NCI-H1436 treated with DMSO at 0.1 percent for 48 hours (cell line): ENCODE data around the gene PLCL1.

Experiments
- DNase-seq: peaks from one replicate; lab custom pipeline; 2025; lab: John Stamatoyannopoulos, UW

Gene PLCL1

DNA sequence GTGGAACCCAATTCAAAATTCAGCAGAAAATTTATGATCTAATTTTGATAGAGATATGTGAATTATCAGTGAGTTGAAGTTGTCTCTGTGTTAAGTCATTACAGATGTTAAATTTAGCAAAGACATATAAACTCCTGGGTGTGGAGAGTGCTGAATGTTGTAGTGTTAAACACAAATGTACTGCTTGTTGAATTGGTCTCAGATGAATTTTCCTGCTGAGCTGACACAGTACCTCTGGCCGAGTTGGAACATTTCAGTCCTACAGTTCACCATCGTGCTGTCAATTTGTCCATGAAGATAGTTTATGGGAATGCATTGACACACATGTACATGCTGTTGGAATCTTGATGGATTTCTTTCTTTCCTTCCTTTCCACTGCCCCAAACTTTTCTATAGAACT, 255.9 kb downstream of the PLCL1 start:
- no peak for DNase-seq

DNA sequence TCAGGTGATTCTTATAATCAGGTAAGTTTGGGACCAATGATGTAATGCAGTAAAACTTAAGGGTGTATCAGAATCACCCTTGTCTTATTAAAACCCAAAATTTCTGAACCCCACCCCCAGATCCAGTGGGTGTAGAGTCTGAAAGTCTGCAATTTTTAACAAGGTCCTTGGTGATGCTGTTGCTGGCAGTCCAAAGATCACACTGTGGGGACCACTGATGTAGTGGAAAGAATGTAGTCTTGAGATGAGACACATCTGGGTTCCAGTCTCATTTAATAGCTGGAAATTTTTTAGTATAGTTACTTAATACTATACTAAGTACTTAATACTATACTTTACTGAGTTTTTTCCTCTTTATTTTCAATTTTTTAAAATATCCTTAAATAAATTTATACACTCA, 258.4 kb downstream of the PLCL1 start:
- DNase-seq: no peak

DNA sequence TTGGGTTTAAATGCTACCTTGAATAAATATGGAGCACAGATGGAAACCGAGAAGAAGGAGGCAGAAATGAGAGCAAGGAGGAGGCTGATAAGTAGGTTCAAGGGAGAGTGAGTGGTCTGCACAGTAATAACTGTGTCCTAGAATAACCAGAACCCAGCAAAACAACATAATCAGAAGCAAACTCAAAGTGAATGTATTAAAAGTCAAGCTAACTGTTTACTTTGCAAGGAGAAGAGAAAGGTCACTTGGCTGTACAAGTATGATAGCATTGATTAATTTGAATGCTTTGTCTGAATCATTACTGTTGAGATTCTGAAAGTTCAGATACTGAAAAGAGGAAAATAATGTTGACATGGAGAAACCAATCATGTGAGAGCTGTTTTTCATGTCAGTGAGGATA, 258.8 kb downstream of the PLCL1 start:
- DNase-seq: no peak

GRCh38 chr2:198065322-198065721, 260.9 kb downstream of the PLCL1 start:
- no peak for DNase-seq

DNA sequence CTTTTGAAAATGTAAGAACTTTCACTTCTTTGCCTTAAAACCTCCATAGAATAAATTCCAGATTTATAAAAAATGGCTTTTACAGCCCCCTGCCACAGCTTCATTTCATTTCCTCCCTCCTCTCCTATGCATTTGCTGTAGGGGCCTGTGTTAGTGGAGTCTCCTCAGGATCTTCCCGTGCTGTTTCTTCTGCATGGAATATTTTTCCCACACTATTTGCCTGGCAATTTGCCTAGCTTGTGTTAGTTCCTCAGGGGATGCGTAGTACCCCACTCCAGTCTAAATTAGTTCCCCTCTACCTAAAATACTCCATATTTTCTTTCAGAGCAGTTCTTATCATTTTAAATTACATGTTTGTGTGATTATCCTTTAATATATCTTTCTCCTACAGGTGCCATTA, 262.2 kb downstream of the PLCL1 start:
- no peak for DNase-seq

DNA sequence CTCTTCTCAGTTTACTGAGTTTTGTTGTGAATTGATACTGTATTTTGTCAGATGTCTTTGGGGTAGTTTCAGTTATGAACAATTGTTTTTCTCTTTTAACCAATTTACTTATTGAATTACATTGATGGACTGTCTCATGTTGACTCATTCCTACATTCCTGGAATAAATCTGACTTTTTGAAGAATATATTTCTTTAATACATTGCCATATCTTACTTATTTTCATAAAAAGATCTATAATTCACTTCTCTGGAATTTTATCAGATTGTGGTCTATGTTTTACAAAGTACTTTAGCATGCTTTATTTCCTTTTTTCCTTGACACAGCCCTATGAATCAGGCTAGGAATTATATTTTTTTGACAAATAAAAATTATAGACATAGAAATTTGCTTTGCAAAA, 268.3 kb downstream of the PLCL1 start:
- no peak for DNase-seq

GRCh38 chr2:198073253-198073652, 268.9 kb downstream of the PLCL1 start:
- no peak for DNase-seq

DNA sequence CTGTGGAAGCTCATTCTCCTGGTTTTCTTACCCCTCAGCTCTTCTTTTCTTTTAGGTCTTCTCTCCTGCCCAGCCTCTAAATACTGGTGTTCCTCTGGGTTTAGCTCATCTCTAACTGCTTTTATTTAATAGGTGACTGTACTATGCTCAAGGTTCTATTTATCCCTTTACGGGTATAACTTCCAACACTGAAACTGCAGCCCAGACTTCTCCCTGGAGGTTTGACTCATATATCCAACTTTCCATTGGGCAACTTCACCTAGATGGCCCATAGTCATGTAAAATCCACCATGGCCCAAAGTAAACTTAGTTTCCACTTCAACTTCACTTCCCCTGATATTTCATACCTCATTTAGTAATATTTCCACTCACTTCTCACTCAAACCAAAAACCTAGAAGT, 273.1 kb downstream of the PLCL1 start:
- DNase-seq: no peak

DNA sequence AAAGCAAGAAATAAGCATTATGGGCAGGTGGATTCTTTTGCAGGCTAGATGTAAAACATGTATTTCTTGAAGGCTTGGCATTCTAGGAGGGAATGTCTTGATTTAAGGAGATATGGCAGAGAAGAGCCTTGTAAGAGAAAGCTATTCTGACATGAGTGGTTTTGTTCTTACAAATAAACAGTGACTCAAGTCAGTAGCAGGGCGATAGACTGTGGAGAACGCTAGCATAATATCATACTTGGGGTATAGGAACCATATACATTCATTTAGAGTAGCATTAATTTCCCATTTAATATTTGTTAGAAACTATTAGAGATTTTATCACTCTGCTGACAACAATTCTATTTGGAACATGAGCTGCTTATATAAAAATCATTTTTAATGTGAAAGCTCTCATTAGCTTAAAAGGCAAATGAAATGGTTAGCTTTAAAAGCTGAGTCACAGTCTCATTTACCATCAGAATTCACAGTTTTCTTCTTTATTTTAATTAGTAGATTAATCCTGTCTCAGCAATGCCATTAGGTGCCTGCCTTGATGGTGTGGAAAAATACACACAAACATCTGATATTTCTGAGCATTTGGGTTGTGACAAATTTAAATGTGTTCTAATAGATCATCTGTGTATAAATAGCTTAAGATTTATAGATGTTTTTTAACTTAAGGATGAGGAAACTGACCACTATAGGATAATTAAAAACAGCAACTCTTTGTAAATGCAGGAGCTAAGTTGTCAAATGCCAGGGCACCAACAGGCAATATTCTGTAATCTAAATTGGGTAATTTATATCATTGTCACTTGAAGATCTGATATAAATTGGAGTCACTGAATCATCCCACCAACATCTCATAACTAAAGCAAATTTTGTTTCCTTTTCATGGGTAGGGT, 276.7 kb downstream of the PLCL1 start:
- DNase-seq: no peak

DNA sequence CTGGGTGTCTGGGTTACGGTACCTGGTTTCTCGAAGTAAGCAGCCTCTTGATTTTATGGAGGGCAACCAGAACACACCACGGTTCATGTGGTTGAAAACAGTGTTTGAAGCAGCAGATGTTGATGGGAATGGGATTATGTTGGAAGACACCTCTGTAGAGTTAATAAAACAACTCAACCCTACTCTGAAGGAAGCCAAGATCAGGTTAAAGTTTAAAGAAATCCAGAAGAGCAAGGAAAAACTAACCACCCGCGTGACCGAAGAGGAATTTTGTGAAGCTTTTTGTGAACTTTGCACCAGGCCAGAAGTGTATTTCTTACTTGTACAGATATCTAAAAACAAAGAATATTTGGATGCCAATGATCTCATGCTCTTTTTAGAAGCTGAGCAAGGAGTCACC, 279.8 kb downstream of the PLCL1 start:
- no peak for DNase-seq

DNA sequence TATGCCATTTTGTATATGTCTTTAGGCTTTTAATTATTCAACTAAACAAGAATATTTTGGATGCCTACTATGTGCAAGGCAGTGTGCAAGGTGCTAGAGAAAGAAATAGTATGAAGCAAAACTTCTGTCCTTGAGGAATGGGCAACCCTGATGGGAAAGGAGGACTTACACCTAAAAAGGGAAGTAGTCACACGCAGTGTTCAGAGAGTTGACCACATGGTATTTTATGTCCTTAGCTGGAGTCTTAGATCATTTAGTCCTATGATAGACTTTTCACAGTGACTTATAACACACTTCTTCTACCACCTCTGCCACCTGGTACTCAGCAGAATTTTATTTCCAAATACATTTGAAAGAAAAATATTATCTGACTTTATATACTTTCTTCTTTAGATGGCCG, 291.6 kb downstream of the PLCL1 start:
- DNase-seq: no peak

- no peak for DNase-seq
These were observed 292.6 kb downstream of the PLCL1 start for GRCh38 chr2:198096965-198097364.

- no peak for DNase-seq
These were observed 293.2 kb downstream of the PLCL1 start for GRCh38 chr2:198097630-198098029.

DNA sequence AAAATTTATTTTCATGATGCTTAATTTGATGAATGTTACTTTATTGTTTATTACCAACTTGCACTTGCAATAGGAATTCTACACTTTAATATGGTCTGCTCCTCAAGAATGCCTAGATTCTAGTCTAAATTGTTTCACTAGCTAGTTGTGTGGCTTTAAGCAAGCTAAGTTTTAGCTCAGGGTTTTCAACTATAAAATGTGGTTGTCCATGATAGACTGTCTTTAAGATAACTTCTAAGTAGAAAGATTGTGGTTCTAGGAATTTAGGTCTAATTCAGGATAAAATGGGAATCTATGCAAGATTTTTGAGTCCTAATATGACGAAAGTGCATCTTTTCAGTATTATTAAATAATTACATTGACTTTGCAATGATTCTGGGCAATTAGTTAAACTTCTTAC, 294.0 kb downstream of the PLCL1 start:
- DNase-seq: no peak

DNA sequence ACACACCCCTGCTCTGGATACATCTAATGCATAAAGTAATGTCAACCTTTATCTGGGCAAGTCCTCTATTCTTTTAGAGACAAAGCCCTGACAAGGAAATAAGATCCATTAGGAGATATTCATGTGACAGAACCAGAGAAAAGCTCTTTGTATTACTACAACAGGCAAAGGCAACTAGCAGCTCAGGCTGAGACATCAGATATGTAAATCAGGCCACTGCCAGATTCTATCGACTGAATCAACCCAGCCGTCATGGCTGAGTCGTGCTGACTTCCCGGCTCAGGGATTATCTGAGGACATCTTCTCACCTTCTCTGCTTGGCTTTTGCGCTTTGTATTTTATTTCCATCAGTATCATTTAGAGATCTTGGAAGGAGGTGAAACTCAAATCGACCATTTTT, 294.5 kb downstream of the PLCL1 start:
- DNase-seq: no peak

- DNase-seq: no peak
These were observed 296.0 kb downstream of the PLCL1 start for GRCh38 chr2:198100346-198100745.

DNA sequence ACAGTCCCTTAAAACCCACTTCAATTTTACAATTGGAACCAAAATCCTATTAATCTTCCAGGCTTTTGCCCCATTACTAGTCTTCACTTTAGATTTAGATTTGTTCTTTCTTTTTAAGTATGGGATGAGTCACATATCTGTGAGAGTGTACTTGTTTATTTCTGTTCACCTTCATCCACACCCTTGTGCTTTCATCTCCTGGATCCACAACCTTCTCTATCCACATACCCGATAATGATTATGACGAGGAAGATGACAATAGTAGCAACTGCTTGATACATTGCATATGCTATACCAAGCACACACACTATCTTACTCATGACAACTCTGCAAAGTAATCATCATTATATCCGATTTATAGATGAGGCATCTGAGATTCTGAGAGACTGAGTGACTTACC, 297.3 kb downstream of the PLCL1 start:
- DNase-seq: no peak

DNA sequence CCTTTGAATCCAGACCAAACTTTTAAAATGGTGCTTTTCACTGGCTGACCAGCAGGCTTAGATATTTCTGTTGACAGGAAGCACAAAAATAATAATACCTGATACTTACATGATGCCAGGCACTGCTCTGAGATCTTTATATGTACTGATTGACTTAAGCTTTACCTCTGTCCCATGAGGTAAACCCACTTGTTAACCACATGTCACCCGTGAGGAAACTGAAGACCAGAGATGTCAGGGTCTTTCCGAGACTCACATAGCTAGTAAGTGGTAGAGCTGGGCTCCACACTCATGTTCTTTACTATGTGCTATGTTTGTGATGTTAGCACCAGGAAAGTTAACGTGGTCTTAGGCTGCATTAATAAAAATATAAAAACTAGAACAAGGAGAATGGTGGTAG, 297.7 kb downstream of the PLCL1 start:
- no peak for DNase-seq

GRCh38 chr2:198102856-198103255, 298.5 kb downstream of the PLCL1 start:
- no peak for DNase-seq

GRCh38 chr2:198106621-198107385, 302.4 kb downstream of the PLCL1 start:
- DNase-seq: no peak

GRCh38 chr2:198113316-198113715, 308.9 kb downstream of the PLCL1 start:
- DNase-seq: no peak

DNA sequence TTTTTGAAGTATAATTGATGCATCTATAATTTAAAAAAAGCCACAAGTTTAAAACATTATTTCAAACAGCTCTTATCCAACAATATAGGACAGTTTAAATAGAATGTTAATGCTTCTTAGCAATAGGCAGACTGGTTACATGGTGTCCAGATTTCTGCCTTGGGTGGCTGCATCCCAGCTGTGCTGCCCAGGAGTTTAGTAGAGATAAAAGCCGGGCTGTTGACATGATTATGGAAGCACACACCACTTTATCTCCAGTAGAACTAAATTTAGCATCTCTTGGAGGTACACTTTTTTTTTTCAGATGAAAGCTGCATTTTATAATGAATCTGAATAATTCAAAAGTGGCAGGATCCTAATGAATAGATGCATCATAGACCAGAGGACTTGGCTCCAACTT, 309.7 kb downstream of the PLCL1 start:
- DNase-seq: no peak

- no peak for DNase-seq
These were observed 310.8 kb downstream of the PLCL1 start for GRCh38 chr2:198115201-198115600.
